HG02852 (cell line): ENCODE data around the gene GFER.
"Not testable (repeated sequence)": the region's sequence is repeated elsewhere in the genome, so short reads cannot be mapped to it uniquely, and the experiment has no call there.

Experiments used
- ATAC-seq: cut with Tn5 transposase; IDR thresholded peaks from one replicate; pipeline ENCODE4 v1.9.1; 2021; ENCODE audit warnings: mild to moderate bottlenecking, moderate library complexity; ENCODE audit not compliant: unreplicated experiment

Gene GFER

GRCh38 chr16:1983544-1984346 is at the start of gene GFER:
Gene GFER (plus strand): TSS chr16:1984193. CDS start chr16:1984219, 26 bp downstream.
- ATAC-seq, result peak; percentile 62

- ATAC-seq, result no peak
These were observed 47.0 kb upstream of the GFER start for GRCh38 chr16:1936945-1937479.

- no peak for ATAC-seq
These were observed 45.7 kb upstream of the GFER start for GRCh38 chr16:1938316-1938715.

- ATAC-seq, result no peak
These were observed 45.1 kb upstream of the GFER start for GRCh38 chr16:1938910-1939309.

GRCh38 chr16:1939833-1940232 is 44.2 kb upstream of the GFER start:
- not testable (repeated sequence) for ATAC-seq

GRCh38 chr16:1940273-1941161 is 43.5 kb upstream of the GFER start:
- no peak for ATAC-seq

GRCh38 chr16:1941162-1942046 is 42.6 kb upstream of the GFER start:
- no peak for ATAC-seq

- ATAC-seq, result no peak
These were observed 41.8 kb upstream of the GFER start for GRCh38 chr16:1942047-1942809.

- ATAC-seq, result peak; percentile 92
These were observed 40.9 kb upstream of the GFER start, which contains the start of gene MSRB1 for GRCh38 chr16:1942810-1943726. Gene MSRB1 (minus strand): TSS chr16:1943199. CDS start chr16:1943156, 43 bp downstream.

- ATAC-seq, result no peak
These were observed 39.3 kb upstream of the GFER start for GRCh38 chr16:1944612-1945199.

- ATAC-seq, result no peak
These were observed 38.2 kb upstream of the GFER start for GRCh38 chr16:1945559-1946391.

GRCh38 chr16:1946495-1947368 is 37.3 kb upstream of the GFER start:
- no peak for ATAC-seq

GRCh38 chr16:1947369-1947670 is 36.7 kb upstream of the GFER start:
- no peak for ATAC-seq

- ATAC-seq, result no peak
These were observed 34.5 kb upstream of the GFER start for GRCh38 chr16:1949507-1949906.

- no peak for ATAC-seq
These were observed 33.9 kb upstream of the GFER start for GRCh38 chr16:1950047-1950446.

GRCh38 chr16:1950559-1950958 is 33.4 kb upstream of the GFER start:
- no peak for ATAC-seq

GRCh38 chr16:1953734-1954133 is 30.3 kb upstream of the GFER start:
- ATAC-seq, result no peak
